Stimulated activated effector memory CD8-positive, alpha-beta T cell treated with anti-CD3 and anti-CD28 coated beads, Interleukin-12 subunit alpha, Interleukin-12 subunit beta, amount 100 ng/mL, for 72 hours (primary cell): Measurements from ENCODE around the gene LHB.

Source experiments
- ATAC-seq: fragments of 150-1000 bp; cut with Tn5 transposase; 2 replicates; pipeline ENCODE4 v1.10.0; 2021
- DNase-seq, 2 donors: peaks; one replicate each; pipeline ENCODE4 v3.0.0; 2021 to 2022; ENCODE audit warnings: low spot score in 2 of 2
- H3K27ac Mint-ChIP-seq: one replicate; pipeline ENCODE4 v1.8.0; 2022; ENCODE audit warnings: mild to moderate bottlenecking, mixed read lengths
- H3K36me3 Mint-ChIP-seq: one replicate; pipeline ENCODE4 v1.8.0; 2022; ENCODE audit warnings: mild to moderate bottlenecking, mixed read lengths
- H3K4me1 Mint-ChIP-seq: one replicate; pipeline ENCODE4 v1.8.0; 2022; ENCODE audit warnings: mixed read lengths
- H3K4me3 Mint-ChIP-seq: one replicate; pipeline ENCODE4 v1.8.0; 2022; ENCODE audit warnings: mild to moderate bottlenecking, mixed read lengths
- H3K9me3 Mint-ChIP-seq: one replicate; pipeline ENCODE4 v1.8.0; 2022; ENCODE audit warnings: mixed read lengths

The LHB gene

GRCh38 chr19:48985711-48986110 is 31.2 kb downstream of the LHB start:
- H3K36me3 Mint-ChIP-seq, result peaks cover 95% of the 10 kb centered on the region
- H3K9me3 Mint-ChIP-seq, result no peaks in the 10 kb centered on the region
- H3K27ac Mint-ChIP-seq, result peak overlapping the region; percentile 43
- ATAC-seq (no peak), DNase-seq (no peak)
- H3K4me1 Mint-ChIP-seq, result peaks cover 23% of the 10 kb centered on the region
- no peak overlapping the region for H3K4me3 Mint-ChIP-seq

GRCh38 chr19:48982280-48982679 is 34.6 kb downstream of the LHB start:
- Mint-ChIP-seq H3K9me3 (no peaks in the 10 kb centered on the region), H3K4me3 (no peak overlapping the region), H3K4me1 (peaks cover 20% of the 10 kb centered on the region), H3K27ac (no peak overlapping the region), H3K36me3 (peaks cover 92% of the 10 kb centered on the region)
- DNase-seq (no peak), ATAC-seq (no peak)

- no peak for DNase-seq
- Mint-ChIP-seq H3K4me1 (peaks cover 24% of the 10 kb centered on the region), H3K27ac (no peak overlapping the region)
Measured at GRCh38 chr19:48977061-48977460, 39.8 kb downstream of the LHB start.

GRCh38 chr19:48975947-48976847 is 40.7 kb downstream of the LHB start:
- Mint-ChIP-seq H3K27ac (no peak overlapping the region), H3K9me3 (no peaks in the 10 kb centered on the region), H3K36me3 (peaks cover 85% of the 10 kb centered on the region), H3K4me3 (no peak overlapping the region), H3K4me1 (peaks cover 24% of the 10 kb centered on the region)
- ATAC-seq (peak; percentile 54), DNase-seq (peak in 1 of 2 donors; percentile 65)

More at GRCh38 chr19:48977061-48977460, 39.8 kb downstream of the LHB start:
- no peak for ATAC-seq
- Mint-ChIP-seq H3K4me3 (no peak overlapping the region), H3K36me3 (peaks cover 85% of the 10 kb centered on the region), H3K9me3 (no peaks in the 10 kb centered on the region)

- no peak overlapping the region for H3K27ac Mint-ChIP-seq
- ATAC-seq (peak; percentile 74), DNase-seq (peak; percentile 79 to 91)
- H3K36me3 Mint-ChIP-seq, result peaks cover 93% of the 10 kb centered on the region
- H3K4me1 Mint-ChIP-seq, result peaks cover 29% of the 10 kb centered on the region
- no peaks in the 10 kb centered on the region for H3K9me3 Mint-ChIP-seq
- no peak overlapping the region for H3K4me3 Mint-ChIP-seq
Measured at GRCh38 chr19:48970923-48971395, 45.9 kb downstream of the LHB start.

GRCh38 chr19:48970139-48970766 is 46.6 kb downstream of the LHB start:
- H3K9me3 Mint-ChIP-seq, result no peaks in the 10 kb centered on the region
- no peak for ATAC-seq
- no peak overlapping the region for H3K4me3 Mint-ChIP-seq
- H3K27ac Mint-ChIP-seq, result no peak overlapping the region
- H3K36me3 Mint-ChIP-seq, result peaks cover 94% of the 10 kb centered on the region
- peaks cover 36% of the 10 kb centered on the region for H3K4me1 Mint-ChIP-seq
- DNase-seq, result no peak

- peaks cover 44% of the 10 kb centered on the region for H3K4me1 Mint-ChIP-seq
- H3K9me3 Mint-ChIP-seq, result no peaks in the 10 kb centered on the region
- H3K4me3 Mint-ChIP-seq, result no peak overlapping the region
- H3K27ac Mint-ChIP-seq, result peak overlapping the region; percentile 38
- H3K36me3 Mint-ChIP-seq, result peaks cover 94% of the 10 kb centered on the region
- ATAC-seq, result no peak
- no peak for DNase-seq
Measured at GRCh38 chr19:48969276-48970138, 47.4 kb downstream of the LHB start.

GRCh38 chr19:48968813-48969218 is 48.1 kb downstream of the LHB start:
- no peak for DNase-seq
- H3K27ac Mint-ChIP-seq, result peak overlapping the region; percentile 38
- no peak overlapping the region for H3K4me3 Mint-ChIP-seq
- peaks cover 97% of the 10 kb centered on the region for H3K36me3 Mint-ChIP-seq
- H3K9me3 Mint-ChIP-seq, result no peaks in the 10 kb centered on the region
- peaks cover 51% of the 10 kb centered on the region for H3K4me1 Mint-ChIP-seq
- no peak for ATAC-seq

- DNase-seq, result no peak
- peak overlapping the region; percentile 100 for H3K4me3 Mint-ChIP-seq
Measured at GRCh38 chr19:48968179-48968661, 48.7 kb downstream of the LHB start.

GRCh38 chr19:48967346-48968178 is 49.3 kb downstream of the LHB start:
- Mint-ChIP-seq H3K4me1 (peaks cover 63% of the 10 kb centered on the region), H3K4me3 (peak overlapping the region; percentile 100), H3K27ac (peak overlapping the region; percentile 100), H3K36me3 (peaks cover 100% of the 10 kb centered on the region), H3K9me3 (no peaks in the 10 kb centered on the region)
- no peak for DNase-seq
- no peak for ATAC-seq

More at GRCh38 chr19:48968179-48968661, 48.7 kb downstream of the LHB start:
- Mint-ChIP-seq H3K9me3 (no peaks in the 10 kb centered on the region), H3K27ac (peak overlapping the region; percentile 38), H3K4me1 (peaks cover 57% of the 10 kb centered on the region), H3K36me3 (peaks cover 100% of the 10 kb centered on the region)
- no peak for ATAC-seq

GRCh38 chr19:48966541-48967345 is 50.1 kb downstream of the LHB start:
- Mint-ChIP-seq H3K4me1 (peaks cover 71% of the 10 kb centered on the region), H3K9me3 (no peaks in the 10 kb centered on the region), H3K27ac (peak overlapping the region; percentile 100), H3K4me3 (peak overlapping the region; percentile 100), H3K36me3 (peaks cover 100% of the 10 kb centered on the region)
- ATAC-seq, result no peak
- no peak for DNase-seq
